ENCODE data around the gene F13A1. TPM values are rescaled to one million over a fixed set of nuclear protein-coding genes. Genes with fewer than 3 reads are reported as not detected.

The F13A1 gene
- total RNA-seq, 1 donor from 2014 or later = 58.4 TPM

- Histone ChIP-seq H3K9me3 (no peaks in the 10 kb centered on the region), H3K4me3 (no peak overlapping the region), H3K36me3 (no peaks in the 10 kb centered on the region), H3K27ac (no peak overlapping the region), H3K27me3 (no peaks in the 10 kb centered on the region), H3K4me1 (no peaks in the 10 kb centered on the region)
- intact Hi-C loops (cut with DNase I) = no loop called here
- no peak for DNase-seq (ENCODE audit: extremely low spot score in 2 of 2)
- no peak for TF ChIP-seq POLR2A (IDR thresholded peaks at IDR 0.05)
- TF ChIP-seq POLR2AphosphoS5 (IDR thresholded peaks at IDR 0.05; ENCODE audit: insufficient read depth in 1 of 2, low read depth in 1 of 2) = no peak
- TF ChIP-seq CTCF (IDR thresholded peaks at IDR 0.05) = no peak
Observed at GRCh38 chr6:6154335-6154734, 166.1 kb downstream of the F13A1 start.

GRCh38 chr6:6152060-6152459 is 168.4 kb downstream of the F13A1 start:
- TF ChIP-seq POLR2AphosphoS5 (IDR thresholded peaks at IDR 0.05; ENCODE audit: insufficient read depth in 1 of 2, low read depth in 1 of 2) = no peak
- intact Hi-C loops (cut with DNase I) = no loop called here
- Histone ChIP-seq H3K27ac (no peak overlapping the region), H3K9me3 (no peaks in the 10 kb centered on the region), H3K4me1 (no peaks in the 10 kb centered on the region), H3K27me3 (no peaks in the 10 kb centered on the region), H3K4me3 (no peak overlapping the region), H3K36me3 (no peaks in the 10 kb centered on the region)
- DNase-seq (ENCODE audit: extremely low spot score in 2 of 2) = no peak

GRCh38 chr6:6148192-6148815 is 172.2 kb downstream of the F13A1 start:
- DNase-seq (ENCODE audit: extremely low spot score in 2 of 2) = no peak
- Histone ChIP-seq H3K9me3 (no peaks in the 10 kb centered on the region), H3K36me3 (no peaks in the 10 kb centered on the region), H3K4me1 (no peaks in the 10 kb centered on the region), H3K27ac (no peak overlapping the region), H3K27me3 (no peaks in the 10 kb centered on the region), H3K4me3 (no peak overlapping the region)
- intact Hi-C loops (cut with DNase I) = no loop called here
- TF ChIP-seq POLR2AphosphoS5 (IDR thresholded peaks at IDR 0.05; ENCODE audit: insufficient read depth in 1 of 2, low read depth in 1 of 2) = no peak
- TF ChIP-seq CTCF (IDR thresholded peaks at IDR 0.05) = no peak
- no peak for TF ChIP-seq POLR2A (IDR thresholded peaks at IDR 0.05)

GRCh38 chr6:6131492-6132109 is 188.9 kb downstream of the F13A1 start:
- no peaks in the 10 kb centered on the region for H3K36me3 ChIP-seq
- H3K4me3 ChIP-seq = no peak overlapping the region
- intact Hi-C loops (cut with DNase I) = no loop called here
- H3K9me3 ChIP-seq = no peaks in the 10 kb centered on the region
- no peak overlapping the region for H3K27ac ChIP-seq
- no peaks in the 10 kb centered on the region for H3K27me3 ChIP-seq
- DNase-seq (ENCODE audit: extremely low spot score in 2 of 2) = no peak
- TF ChIP-seq POLR2AphosphoS5 (IDR thresholded peaks at IDR 0.05; ENCODE audit: insufficient read depth in 1 of 2, low read depth in 1 of 2) (no peak), POLR2A (IDR thresholded peaks at IDR 0.05) (no peak), CTCF (IDR thresholded peaks at IDR 0.05) (no peak)
- H3K4me1 ChIP-seq = no peaks in the 10 kb centered on the region

- Histone ChIP-seq H3K27me3 (no peaks in the 10 kb centered on the region), H3K27ac (no peak overlapping the region), H3K36me3 (no peaks in the 10 kb centered on the region), H3K4me1 (no peaks in the 10 kb centered on the region), H3K9me3 (no peaks in the 10 kb centered on the region), H3K4me3 (no peak overlapping the region)
- TF ChIP-seq POLR2AphosphoS5 (IDR thresholded peaks at IDR 0.05; ENCODE audit: insufficient read depth in 1 of 2, low read depth in 1 of 2) (no peak), POLR2A (IDR thresholded peaks at IDR 0.05) (no peak)
- intact Hi-C loops (cut with DNase I) = no loop called here
- DNase-seq (ENCODE audit: extremely low spot score in 2 of 2) = no peak
Observed at GRCh38 chr6:6125495-6125894, 195.0 kb downstream of the F13A1 start.

- Histone ChIP-seq H3K27ac (no peak overlapping the region), H3K4me1 (no peaks in the 10 kb centered on the region), H3K9me3 (no peaks in the 10 kb centered on the region), H3K4me3 (no peak overlapping the region), H3K27me3 (no peaks in the 10 kb centered on the region), H3K36me3 (no peaks in the 10 kb centered on the region)
- intact Hi-C loops (cut with DNase I) = no loop called here
- DNase-seq (ENCODE audit: extremely low spot score in 2 of 2) = no peak
- TF ChIP-seq POLR2A (IDR thresholded peaks at IDR 0.05) (no peak), CTCF (IDR thresholded peaks at IDR 0.05) (no peak), POLR2AphosphoS5 (IDR thresholded peaks at IDR 0.05; ENCODE audit: insufficient read depth in 1 of 2, low read depth in 1 of 2) (no peak)
Observed at GRCh38 chr6:6123803-6124202, 196.7 kb downstream of the F13A1 start.

Data from vagina (tissue), 2 donors.